ENCODE results near the gene TUBB3.

- TF ChIP-seq, protein P1, sequence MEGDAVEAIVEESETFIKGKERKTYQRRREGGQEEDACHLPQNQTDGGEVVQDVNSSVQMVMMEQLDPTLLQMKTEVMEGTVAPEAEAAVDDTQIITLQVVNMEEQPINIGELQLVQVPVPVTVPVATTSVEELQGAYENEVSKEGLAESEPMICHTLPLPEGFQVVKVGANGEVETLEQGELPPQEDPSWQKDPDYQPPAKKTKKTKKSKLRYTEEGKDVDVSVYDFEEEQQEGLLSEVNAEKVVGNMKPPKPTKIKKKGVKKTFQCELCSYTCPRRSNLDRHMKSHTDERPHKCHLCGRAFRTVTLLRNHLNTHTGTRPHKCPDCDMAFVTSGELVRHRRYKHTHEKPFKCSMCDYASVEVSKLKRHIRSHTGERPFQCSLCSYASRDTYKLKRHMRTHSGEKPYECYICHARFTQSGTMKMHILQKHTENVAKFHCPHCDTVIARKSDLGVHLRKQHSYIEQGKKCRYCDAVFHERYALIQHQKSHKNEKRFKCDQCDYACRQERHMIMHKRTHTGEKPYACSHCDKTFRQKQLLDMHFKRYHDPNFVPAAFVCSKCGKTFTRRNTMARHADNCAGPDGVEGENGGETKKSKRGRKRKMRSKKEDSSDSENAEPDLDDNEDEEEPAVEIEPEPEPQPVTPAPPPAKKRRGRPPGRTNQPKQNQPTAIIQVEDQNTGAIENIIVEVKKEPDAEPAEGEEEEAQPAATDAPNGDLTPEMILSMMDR (IDR thresholded peaks at IDR 0.05): no peak
- no peak for TF ChIP-seq POLR2AphosphoS5 (IDR thresholded peaks at IDR 0.05; ENCODE audit: low read depth, low read length)
- TF ChIP-seq TCF7L2 (IDR thresholded peaks at IDR 0.05; ENCODE audit: low read depth, low read length): no peak
Observed at GRCh38 chr16:89936981-89937380, 13.8 kb downstream of the TUBB3 start.
